Stomach (tissue), 9 donors: ENCODE measurements around the gene NUP188. TPM values are rescaled to one million over a fixed set of nuclear protein-coding genes. Genes with fewer than 3 reads are reported as not detected.

ENCODE experiments used
- DNase-seq, 2 donors: peaks; one replicate each; pipeline versions ENCODE4 v3.0.0 to v3.0.0-alpha.2; 2013 to 2019
- H3K27ac ChIP-seq, 5 donors: fragments of 200-600 bp in 4 of 5; sonication (generic) in 4 of 5; one replicate each; pipeline ENCODE4 v1.5.1; 2013 to 2019; ENCODE audit warnings: mild to moderate bottlenecking in 1 of 5, moderate library complexity in 1 of 5
- H3K27me3 ChIP-seq, 3 donors: fragments of 200-600 bp; sonication (generic); one replicate each; pipeline ENCODE4 v1.5.1; 2017 to 2019; ENCODE audit warnings: mixed run types in 1 of 3
- H3K36me3 ChIP-seq, 4 donors: fragments of 200-600 bp; sonication (generic); 1 replicate in 3 of 4; 2 replicates in 1 of 4; pipeline ENCODE4 v1.5.1; 2016 to 2019
- H3K4me1 ChIP-seq, 4 donors: fragments of 200-600 bp; sonication (generic); one replicate each; pipeline ENCODE4 v1.5.1; 2016 to 2019
- H3K4me3 ChIP-seq, 4 donors: fragments of 200-600 bp; sonication (generic) in 3 of 4; one replicate each; pipeline ENCODE4 v1.5.1; 2016 to 2019; ENCODE audit warnings: mild to moderate bottlenecking in 1 of 4
- H3K9me3 ChIP-seq, 4 donors: fragments of 200-600 bp; sonication (generic); one replicate each; pipeline ENCODE4 v1.5.1; 2016 to 2019
- EP300 ChIP-seq: sonication (generic); formaldehyde crosslinking; IDR thresholded peaks from one replicate; pipeline ENCODE4 v1.6.1; 2017; ENCODE audit warnings: antibody characterized with exemption
- POLR2A ChIP-seq, 4 donors: fragments of 450-650 bp; IDR thresholded peaks; one replicate each; pipeline ENCODE4 v1.6.1; 2016; ENCODE audit warnings: antibody characterized with exemption in 4 of 4, control low read depth in 2 of 4, mild to moderate bottlenecking in 1 of 4, moderate library complexity in 1 of 4
- POLR2AphosphoS5 ChIP-seq, 3 donors: sonication (generic); formaldehyde crosslinking; IDR thresholded peaks; one replicate each; pipeline ENCODE4 v1.6.1; 2016; ENCODE audit warnings: antibody characterized with exemption in 3 of 3
- WGBS, 5 donors: extraction: QIAGEN DNeasy Blood & Tissue Kit in 3 of 5; methylation state at CpG; one replicate each; pipeline versions ENCODE4 v1.1.5 to v1.1.7; 2013 to 2018; 5-methylcytosine and 5-hydroxymethylcytosine counted together
- intact Hi-C: fragments of 100-400 bp; cut with DNase I; formaldehyde crosslinking; loops from one replicate; pipeline ENCODE4 v1.15.1; 2023; ENCODE audit warnings: low total_unique reads
- polyA plus RNA-seq, 3 donors: library from polyadenylated mRNA; stranded (reverse); fragments of 200-250 nt; gene quantifications; one replicate each; pipeline ENCODE4 v1.2.3, GENCODE V29; 2013
- total RNA-seq, 5 donors: library from RNA; depleted of rRNA; stranded (reverse); fragments of >200 nt; gene quantifications; one replicate each; pipeline versions ENCODE4 v1.1.0 to v1.2.3, GENCODE V29; 2014 to 2016
- TF ChIP-seq, protein P1 (sequence below), 7 experiments: fragments of 450-650 bp in 4 of 7; fragments of 200-600 bp in 3 of 7; sonication (generic) in 3 of 7; IDR thresholded peaks; one replicate each; pipeline ENCODE4 v1.5.1; 2016 to 2019; ENCODE audit warnings: antibody characterized with exemption in 7 of 7, control low read depth in 2 of 7, mild to moderate bottlenecking in 1 of 7
- donor health status: healthy with polysubstance abuse.
- donor health status: Bipolar disorder and iron deficiency.
- donor health status: healthy.

Gene NUP188
- total and polyA plus RNA-seq, 8 donors: 4.4 to 79.9 (median 36.7) TPM

DNA sequence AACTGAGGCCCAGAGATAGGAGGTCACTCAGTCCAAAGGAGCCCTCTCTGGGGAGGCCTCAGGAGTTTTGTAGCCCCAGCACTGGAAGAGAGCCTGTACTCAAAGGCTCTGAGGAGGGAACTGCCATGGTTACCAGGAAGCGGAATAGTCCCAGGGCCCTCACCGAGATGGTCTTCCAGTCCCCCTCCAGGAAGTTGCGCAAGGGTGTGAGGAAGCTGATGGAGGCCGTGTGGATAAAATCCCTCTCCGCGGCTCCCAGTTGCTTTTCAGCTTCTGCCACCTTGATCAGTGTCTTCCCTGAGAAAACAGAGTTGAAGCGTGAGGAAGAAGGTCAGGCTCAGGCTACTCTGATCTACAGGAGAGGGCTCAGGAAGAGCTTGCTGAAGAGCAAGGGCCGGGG is 67.1 kb downstream of the NUP188 start:
- no peak for TF ChIP-seq EP300
- TF ChIP-seq POLR2A (IDR thresholded peaks at IDR 0.05): no peak
- no peak for TF ChIP-seq POLR2AphosphoS5 (IDR thresholded peaks at IDR 0.05)
- TF ChIP-seq, protein P1, sequence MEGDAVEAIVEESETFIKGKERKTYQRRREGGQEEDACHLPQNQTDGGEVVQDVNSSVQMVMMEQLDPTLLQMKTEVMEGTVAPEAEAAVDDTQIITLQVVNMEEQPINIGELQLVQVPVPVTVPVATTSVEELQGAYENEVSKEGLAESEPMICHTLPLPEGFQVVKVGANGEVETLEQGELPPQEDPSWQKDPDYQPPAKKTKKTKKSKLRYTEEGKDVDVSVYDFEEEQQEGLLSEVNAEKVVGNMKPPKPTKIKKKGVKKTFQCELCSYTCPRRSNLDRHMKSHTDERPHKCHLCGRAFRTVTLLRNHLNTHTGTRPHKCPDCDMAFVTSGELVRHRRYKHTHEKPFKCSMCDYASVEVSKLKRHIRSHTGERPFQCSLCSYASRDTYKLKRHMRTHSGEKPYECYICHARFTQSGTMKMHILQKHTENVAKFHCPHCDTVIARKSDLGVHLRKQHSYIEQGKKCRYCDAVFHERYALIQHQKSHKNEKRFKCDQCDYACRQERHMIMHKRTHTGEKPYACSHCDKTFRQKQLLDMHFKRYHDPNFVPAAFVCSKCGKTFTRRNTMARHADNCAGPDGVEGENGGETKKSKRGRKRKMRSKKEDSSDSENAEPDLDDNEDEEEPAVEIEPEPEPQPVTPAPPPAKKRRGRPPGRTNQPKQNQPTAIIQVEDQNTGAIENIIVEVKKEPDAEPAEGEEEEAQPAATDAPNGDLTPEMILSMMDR (IDR thresholded peaks at IDR 0.05): no peak
- WGBS, 5 donors: 88 to 94% (median 89%) methylated on average over 8 of the region's 8 CpGs
- H3K27me3 ChIP-seq: no peaks in the 10 kb centered on the region
- no peaks in the 10 kb centered on the region for H3K9me3 ChIP-seq
- H3K4me1 ChIP-seq: no peaks in the 10 kb centered on the region
- H3K36me3 ChIP-seq: peaks cover 50 to 99% (median 94%) of the 10 kb centered on the region in 4 donors
- DNase-seq: no peak
- H3K27ac ChIP-seq: no peak overlapping the region
- intact Hi-C loops: no loop called here
- no peak overlapping the region for H3K4me3 ChIP-seq

DNA sequence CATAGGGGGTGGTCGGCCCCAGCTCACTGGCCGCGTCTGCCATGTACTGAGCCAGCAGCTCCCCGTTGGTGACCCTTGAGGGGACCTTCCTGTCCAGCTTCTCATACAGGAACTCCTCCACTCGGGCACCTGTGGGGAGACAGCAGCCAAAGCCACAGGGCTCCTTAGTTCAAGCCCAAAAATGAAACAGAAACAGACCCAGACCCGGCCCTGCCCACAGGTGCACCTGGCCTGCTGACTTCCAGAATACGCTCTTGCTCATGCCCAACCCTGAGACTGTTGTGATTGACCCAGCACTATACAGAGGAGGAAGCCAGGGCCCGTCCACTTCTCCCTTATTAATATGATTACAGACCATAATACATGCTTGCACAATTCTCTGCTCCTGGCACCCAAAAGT is 73.6 kb downstream of the NUP188 start:
- DNase-seq: peak in 1 of 2 donors; percentile 67
- Histone ChIP-seq H3K27me3 (no peaks in the 10 kb centered on the region), H3K9me3 (no peaks in the 10 kb centered on the region), H3K36me3 (peaks cover 9 to 49% (median 42%) of the 10 kb centered on the region in 4 donors), H3K4me3 (no peak overlapping the region), H3K4me1 (peaks cover 24 to 43% (median 36%) of the 10 kb centered on the region in 4 donors), H3K27ac (peak overlapping the region in 3 of 5 donors; percentile 33 to 71 (median 58))
- TF ChIP-seq, protein P1 (IDR thresholded peaks at IDR 0.05): no peak
- no peak for TF ChIP-seq POLR2AphosphoS5 (IDR thresholded peaks at IDR 0.05)
- TF ChIP-seq POLR2A (IDR thresholded peaks at IDR 0.05): no peak
- TF ChIP-seq EP300: no peak
- intact Hi-C loops: no loop called here
- 56 to 65% (median 63%) methylated on average over 8 of the region's 8 CpGs for WGBS, 5 donors

- intact Hi-C loops: no loop called here
- WGBS, 5 donors: 60 to 78% (median 75%) methylated on average over 9 of the region's 9 CpGs
- Histone ChIP-seq H3K27me3 (no peaks in the 10 kb centered on the region), H3K4me3 (no peak overlapping the region), H3K36me3 (peaks cover 9 to 41% (median 37%) of the 10 kb centered on the region in 4 donors), H3K4me1 (peaks cover 33 to 52% (median 45%) of the 10 kb centered on the region in 4 donors), H3K27ac (peak overlapping the region in 4 of 5 donors; percentile 19 to 87 (median 66)), H3K9me3 (no peaks in the 10 kb centered on the region)
- TF ChIP-seq EP300 (no peak), POLR2A (IDR thresholded peaks at IDR 0.05) (no peak), POLR2AphosphoS5 (IDR thresholded peaks at IDR 0.05) (no peak)
- TF ChIP-seq, protein P1 (IDR thresholded peaks at IDR 0.05): no peak
- peak in 1 of 2 donors; percentile 6 for DNase-seq
These were observed 74.5 kb downstream of the NUP188 start for GRCh38 chr9:129022037-129022436.

DNA sequence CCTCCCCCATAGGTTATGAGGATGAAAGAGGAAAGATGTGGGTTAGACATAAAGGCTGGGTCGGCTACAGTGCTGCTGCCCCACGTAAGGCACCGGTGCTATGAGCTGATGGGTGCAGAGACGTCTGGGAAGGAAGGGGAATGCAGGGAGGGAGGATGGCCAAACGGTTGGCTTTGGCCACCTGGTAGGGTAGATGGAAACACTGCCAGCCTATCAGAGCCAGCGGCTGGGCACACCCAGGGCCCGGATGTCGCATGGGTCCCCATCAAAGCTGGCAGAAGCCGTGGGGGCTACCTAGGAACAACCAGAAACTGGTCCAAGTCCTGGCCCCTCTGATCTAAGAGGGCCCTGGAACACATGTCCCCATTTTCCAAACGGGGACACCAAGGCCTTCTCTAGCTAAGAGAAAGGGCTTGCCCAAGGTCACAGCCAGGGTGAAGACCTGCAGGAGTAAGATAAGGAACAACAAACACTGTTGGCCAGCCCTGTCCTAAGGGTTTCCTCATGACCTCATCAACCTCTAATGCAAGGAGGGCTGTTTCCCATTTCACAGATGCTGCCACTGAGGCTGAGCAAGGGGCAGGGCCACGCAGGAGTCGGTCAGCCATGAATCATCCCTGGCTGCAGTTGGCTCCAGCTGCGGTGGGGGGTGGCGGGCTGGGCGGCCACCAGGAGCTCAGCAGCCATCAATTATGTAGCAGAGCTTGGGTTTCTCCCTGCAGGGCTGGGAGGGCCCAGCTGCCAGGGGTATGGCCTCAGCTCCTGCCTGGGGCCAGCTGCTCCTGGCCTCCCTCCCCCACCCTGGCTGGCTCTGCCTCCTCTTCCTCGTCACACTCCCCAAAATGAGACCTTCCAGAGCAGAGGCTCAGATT is 75.8 kb downstream of the NUP188 start:
- Histone ChIP-seq H3K9me3 (no peaks in the 10 kb centered on the region), H3K36me3 (peaks cover 3 to 28% (median 24%) of the 10 kb centered on the region in 4 donors), H3K4me1 (peaks cover 39 to 60% (median 52%) of the 10 kb centered on the region in 4 donors), H3K4me3 (no peak overlapping the region), H3K27ac (peak overlapping the region in 4 of 5 donors; percentile 57 to 87 (median 66)), H3K27me3 (no peaks in the 10 kb centered on the region)
- DNase-seq: peak in 1 of 2 donors; percentile 76
- TF ChIP-seq POLR2A (IDR thresholded peaks at IDR 0.05): no peak
- TF ChIP-seq EP300: no peak
- no peak for TF ChIP-seq POLR2AphosphoS5 (IDR thresholded peaks at IDR 0.05)
- TF ChIP-seq, protein P1 (IDR thresholded peaks at IDR 0.05): no peak
- intact Hi-C loops: no loop called here
- 62 to 74% (median 65%) methylated on average over 13 to 16 of the region's 16 CpGs for WGBS, 5 donors
